ENCODE results near the gene ZCCHC24.
A peak's percentile ranks its signal among the peaks of the same experiment; 100 is the strongest.

Gene ZCCHC24

GRCh38 chr10:79445977-79446757, 743 bp upstream of the ZCCHC24 start:
- DNase-seq, result peak; percentile 90

- peak; percentile 52 for DNase-seq
Observed at GRCh38 chr10:79444199-79445119, 965 bp downstream of the ZCCHC24 start.

GRCh38 chr10:79443338-79444198, 1.9 kb downstream of the ZCCHC24 start:
- DNase-seq, result no peak

GRCh38 chr10:79442171-79443040, 3.0 kb downstream of the ZCCHC24 start:
- DNase-seq, result no peak

- DNase-seq, result no peak
Observed at GRCh38 chr10:79441433-79441832, 4.0 kb downstream of the ZCCHC24 start.

- DNase-seq, result no peak
Observed at GRCh38 chr10:79440281-79440680, 5.1 kb downstream of the ZCCHC24 start.

- DNase-seq, result no peak
Observed at GRCh38 chr10:79438699-79439085, 6.7 kb downstream of the ZCCHC24 start.

GRCh38 chr10:79438021-79438698, 7.3 kb downstream of the ZCCHC24 start:
- DNase-seq, result no peak

GRCh38 chr10:79437111-79437814, 8.2 kb downstream of the ZCCHC24 start:
- DNase-seq, result no peak

- no peak for DNase-seq
Observed at GRCh38 chr10:79436850-79437103, 8.6 kb downstream of the ZCCHC24 start.

- DNase-seq, result no peak
Observed at GRCh38 chr10:79436066-79436849, 9.2 kb downstream of the ZCCHC24 start.

GRCh38 chr10:79435271-79436065, 10.0 kb downstream of the ZCCHC24 start:
- no peak for DNase-seq

GRCh38 chr10:79434821-79435251, 10.6 kb downstream of the ZCCHC24 start:
- peak; percentile 80 for DNase-seq

- DNase-seq, result peak; percentile 44
Observed at GRCh38 chr10:79434223-79434687, 11.2 kb downstream of the ZCCHC24 start.

GRCh38 chr10:79433324-79434222, 11.9 kb downstream of the ZCCHC24 start:
- no peak for DNase-seq

- peak; percentile 86 for DNase-seq
Observed at GRCh38 chr10:79431891-79432831, 13.3 kb downstream of the ZCCHC24 start.

GRCh38 chr10:79431428-79431827, 14.0 kb downstream of the ZCCHC24 start:
- DNase-seq, result peak; percentile 30
